Thyroid gland (tissue), 4 donors: ENCODE results near the gene PRRG1.

Experiments
- POLR2A ChIP-seq, 2 donors: fragments of 450-650 bp; IDR thresholded peaks; one replicate each; pipeline ENCODE4 v1.6.1; 2017; ENCODE audit warnings: antibody characterized with exemption in 2 of 2, mild to moderate bottlenecking in 2 of 2, moderate library complexity in 1 of 2
- TF ChIP-seq, protein P1 (sequence below), 6 experiments: fragments of 200-600 bp in 3 of 6; fragments of 450-650 bp in 3 of 6; sonication (generic) in 3 of 6; IDR thresholded peaks; one replicate each; pipeline ENCODE4 v1.5.1; 2016 to 2019; ENCODE audit warnings: antibody characterized with exemption in 6 of 6, mild to moderate bottlenecking in 2 of 6, inconsistent platforms in 1 of 6, moderate library complexity in 1 of 6

DNA sequence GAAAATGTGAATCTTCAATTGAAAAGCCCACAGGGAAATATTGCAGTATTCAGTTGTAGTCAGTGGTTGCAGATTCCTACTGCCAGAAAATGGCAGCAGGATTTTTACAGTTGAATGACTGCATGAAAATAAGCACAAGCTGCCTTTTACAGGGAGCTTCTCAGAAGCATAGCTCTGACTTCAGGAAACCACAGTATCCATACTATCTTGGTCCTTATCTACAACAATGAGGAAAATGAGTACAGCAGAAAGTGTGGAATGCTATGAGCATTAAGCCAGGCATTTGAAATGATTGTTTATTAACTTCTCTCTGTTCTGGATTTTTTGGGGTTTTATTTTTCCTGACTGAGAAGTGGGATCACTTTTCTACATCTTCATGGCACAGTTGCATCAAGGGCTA lies 34.6 kb upstream of the PRRG1 start:
- TF ChIP-seq, protein P1, sequence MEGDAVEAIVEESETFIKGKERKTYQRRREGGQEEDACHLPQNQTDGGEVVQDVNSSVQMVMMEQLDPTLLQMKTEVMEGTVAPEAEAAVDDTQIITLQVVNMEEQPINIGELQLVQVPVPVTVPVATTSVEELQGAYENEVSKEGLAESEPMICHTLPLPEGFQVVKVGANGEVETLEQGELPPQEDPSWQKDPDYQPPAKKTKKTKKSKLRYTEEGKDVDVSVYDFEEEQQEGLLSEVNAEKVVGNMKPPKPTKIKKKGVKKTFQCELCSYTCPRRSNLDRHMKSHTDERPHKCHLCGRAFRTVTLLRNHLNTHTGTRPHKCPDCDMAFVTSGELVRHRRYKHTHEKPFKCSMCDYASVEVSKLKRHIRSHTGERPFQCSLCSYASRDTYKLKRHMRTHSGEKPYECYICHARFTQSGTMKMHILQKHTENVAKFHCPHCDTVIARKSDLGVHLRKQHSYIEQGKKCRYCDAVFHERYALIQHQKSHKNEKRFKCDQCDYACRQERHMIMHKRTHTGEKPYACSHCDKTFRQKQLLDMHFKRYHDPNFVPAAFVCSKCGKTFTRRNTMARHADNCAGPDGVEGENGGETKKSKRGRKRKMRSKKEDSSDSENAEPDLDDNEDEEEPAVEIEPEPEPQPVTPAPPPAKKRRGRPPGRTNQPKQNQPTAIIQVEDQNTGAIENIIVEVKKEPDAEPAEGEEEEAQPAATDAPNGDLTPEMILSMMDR (IDR thresholded peaks at IDR 0.05) = no peak
- no peak for TF ChIP-seq POLR2A (IDR thresholded peaks at IDR 0.05)
